GM18858 (cell line): ENCODE data around the gene MAPKAP1.

ENCODE experiments used
- ATAC-seq: cut with Tn5 transposase; IDR thresholded peaks from one replicate; pipeline ENCODE4 v1.9.1; 2021; ENCODE audit not compliant: unreplicated experiment

Gene MAPKAP1

DNA sequence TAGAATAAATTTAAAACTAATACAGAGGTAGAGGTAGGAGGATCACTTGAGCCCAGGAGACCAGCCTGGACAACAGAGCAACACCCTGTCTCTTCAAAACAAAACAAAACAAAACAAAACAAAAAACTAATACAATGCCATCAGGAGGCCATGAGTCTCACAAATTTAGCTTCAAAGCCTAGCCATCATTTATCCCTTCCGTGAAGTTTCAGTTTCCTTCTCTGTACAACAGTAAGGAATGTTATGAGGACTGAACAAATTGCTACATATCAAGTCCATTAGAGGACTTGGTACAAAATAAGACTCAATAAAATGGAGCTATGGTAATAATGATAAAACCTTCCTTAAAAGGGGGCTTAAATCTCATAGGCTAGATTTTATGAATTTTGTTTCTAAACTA, 60.8 kb downstream of the MAPKAP1 start:
- ATAC-seq: no peak

DNA sequence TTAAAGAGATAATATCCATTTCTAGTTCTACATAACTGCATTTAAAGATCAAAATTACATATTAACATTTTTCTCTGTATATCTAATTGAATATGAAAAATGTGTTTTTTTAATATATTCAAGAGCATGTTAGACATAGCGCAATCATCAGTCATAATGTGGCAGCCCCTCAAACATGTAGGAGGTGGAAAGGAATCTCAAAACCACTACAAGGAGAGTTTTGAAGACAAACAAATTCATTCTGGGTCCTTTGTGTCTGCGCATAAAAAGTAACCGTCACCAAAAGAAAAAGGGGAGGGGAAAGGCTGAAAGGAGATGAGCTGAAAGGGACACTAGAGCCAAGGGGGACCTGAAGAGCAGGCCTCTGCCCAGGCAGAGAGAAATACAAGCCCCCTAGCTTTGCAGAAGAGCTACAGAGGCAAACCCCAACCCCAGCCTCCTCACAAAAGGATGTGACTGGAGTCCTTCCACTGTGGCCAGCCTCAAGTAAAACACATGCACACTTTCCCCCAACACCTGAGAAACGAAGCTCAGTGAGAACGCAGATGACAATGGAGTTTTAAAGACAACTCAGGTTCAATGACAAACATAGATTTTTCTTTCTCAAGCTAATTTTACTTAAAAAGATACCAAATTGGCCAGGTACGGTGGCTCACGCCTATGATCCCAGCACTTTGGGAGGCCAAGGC, 62.0 kb downstream of the MAPKAP1 start:
- ATAC-seq: no peak

DNA sequence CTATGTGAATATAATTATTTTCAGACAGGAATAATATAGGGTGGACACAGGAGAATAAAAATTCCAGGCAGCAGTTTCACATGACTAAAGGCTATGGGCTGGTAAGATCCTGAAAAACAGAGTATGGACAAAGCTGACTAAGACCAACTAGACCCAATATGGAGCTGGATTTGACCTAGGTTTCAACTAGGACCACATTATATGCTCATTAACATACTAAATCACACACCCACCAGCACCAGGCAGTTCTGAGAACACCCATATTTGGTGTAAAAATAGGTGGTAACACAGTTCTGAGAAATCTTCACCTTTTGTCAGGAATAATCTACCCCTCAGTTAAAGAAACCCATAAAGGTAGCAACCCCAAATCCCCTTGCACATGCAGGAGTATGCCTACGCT, 64.7 kb downstream of the MAPKAP1 start:
- no peak for ATAC-seq

DNA sequence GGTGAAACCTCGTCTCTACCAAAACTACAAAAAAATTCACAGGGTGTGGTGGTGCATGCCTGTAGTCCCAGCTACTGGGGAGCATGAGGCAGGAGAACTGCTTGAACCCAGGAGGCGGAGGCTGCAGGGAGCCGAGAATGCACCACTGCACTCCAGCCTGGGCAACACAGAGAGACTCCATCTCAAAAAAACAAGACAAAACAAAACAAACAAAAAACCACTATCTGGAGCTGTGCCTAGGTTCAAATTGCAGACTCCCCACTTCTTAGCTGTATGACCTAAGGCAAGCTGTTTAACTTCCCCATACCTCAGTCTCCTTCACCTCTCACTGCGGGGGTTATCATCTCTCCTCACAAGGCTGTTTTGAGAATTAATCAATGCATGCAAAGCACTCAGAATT, 68.0 kb downstream of the MAPKAP1 start:
- ATAC-seq: no peak

DNA sequence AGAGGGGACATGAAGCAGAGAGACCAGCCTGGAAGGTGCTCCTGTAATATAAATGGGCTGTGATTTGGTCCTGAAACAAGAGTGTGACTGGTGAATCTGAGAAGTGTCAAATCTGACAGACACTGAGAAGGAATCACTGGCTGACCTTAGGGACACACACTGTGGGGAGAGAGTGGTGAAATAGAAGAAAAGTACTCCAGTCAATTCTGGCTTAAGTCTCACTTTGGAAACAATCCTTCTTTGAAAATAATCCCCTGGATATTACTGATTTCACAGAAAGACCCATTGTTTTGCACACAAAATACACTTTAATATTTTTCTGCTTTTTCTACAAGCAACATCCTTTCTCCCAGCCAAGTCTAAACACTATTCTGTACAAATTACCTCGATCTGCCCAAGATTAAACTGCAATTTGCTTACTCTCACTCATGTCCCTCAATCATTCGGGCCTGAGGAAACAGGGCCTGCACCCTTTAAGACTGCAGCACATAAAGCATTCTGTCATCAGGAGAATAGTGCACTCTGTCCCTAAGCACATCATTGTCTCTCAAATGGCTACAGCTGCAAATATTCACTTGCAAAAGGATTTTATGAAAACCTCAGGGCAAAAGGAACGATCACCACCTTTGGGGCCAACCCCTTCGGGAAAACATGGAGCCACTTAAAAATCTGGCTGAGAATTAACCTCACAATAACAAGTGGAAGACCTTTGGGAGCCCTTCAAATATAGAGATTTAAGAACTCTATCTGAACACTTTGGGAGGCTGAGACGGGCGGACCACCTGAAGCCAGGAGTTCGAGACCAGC, 68.6 kb downstream of the MAPKAP1 start:
- no peak for ATAC-seq

DNA sequence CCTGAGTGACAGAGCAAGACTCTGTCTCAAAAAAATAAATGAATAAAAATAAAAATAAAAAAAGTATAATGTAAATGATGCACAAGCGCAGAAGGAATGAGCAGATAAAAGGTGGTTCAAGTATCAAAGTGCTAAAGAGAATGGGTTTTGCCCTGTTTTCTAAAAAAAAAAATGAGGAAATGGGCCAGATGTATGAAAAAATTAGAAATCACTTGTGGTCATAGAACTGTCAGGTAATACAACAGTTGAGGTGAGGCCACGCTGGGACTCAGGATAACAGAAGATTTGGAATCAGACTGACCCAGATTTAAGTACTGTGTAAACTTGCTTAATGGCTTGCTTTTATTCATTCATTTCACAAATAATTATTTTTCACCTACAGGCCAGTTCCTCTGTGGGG, 69.8 kb downstream of the MAPKAP1 start:
- ATAC-seq: no peak

DNA sequence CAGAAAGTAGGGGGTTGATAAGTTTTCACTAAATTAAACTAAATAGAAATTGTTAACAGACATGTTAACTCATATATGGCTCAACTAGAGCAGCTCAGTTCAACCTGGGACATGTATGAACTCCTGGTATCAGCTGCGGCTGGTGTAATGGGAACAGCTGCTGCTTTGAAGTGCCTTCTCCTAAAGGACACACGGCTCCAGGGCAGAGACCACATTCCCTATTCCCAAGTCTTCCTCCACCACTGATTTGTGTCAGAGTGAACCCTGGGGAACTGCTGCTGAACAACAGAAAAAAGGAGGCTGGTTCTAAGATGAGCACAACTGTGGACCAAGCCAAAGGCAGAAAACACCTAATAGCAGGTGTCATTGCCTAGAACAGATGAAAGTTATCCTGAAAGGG, 71.1 kb downstream of the MAPKAP1 start:
- ATAC-seq: no peak

DNA sequence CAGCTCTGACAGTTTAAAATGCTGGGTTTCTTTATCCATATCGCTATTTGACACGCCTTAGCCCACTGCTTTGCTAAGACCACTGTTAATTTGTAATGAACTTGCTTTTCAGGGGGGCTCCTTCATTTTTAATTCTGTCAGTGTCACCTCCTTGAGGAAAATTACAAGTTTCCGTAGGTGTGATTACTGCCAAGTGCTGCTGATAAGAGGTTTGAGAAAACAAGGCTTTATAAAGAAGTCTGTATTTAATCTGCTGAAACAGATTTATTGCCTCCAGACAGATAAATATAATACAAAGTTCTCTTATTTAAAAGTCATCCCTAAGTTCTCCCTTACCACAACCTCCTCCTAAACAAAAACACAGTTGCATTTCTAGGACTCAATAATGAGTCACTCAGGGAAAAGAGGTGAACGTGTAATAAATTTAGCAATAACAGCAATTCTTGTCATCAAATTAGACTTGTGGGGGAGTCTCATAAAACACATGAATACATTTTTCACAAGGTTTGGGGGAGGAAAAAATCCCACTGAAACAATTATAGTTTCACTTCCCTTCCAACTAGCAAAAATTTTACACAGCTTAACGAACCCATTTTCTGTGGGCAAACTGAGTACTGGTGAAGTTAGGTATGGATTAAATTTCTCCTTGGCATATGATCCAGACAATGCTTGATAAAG, 72.8 kb downstream of the MAPKAP1 start:
- ATAC-seq: no peak

DNA sequence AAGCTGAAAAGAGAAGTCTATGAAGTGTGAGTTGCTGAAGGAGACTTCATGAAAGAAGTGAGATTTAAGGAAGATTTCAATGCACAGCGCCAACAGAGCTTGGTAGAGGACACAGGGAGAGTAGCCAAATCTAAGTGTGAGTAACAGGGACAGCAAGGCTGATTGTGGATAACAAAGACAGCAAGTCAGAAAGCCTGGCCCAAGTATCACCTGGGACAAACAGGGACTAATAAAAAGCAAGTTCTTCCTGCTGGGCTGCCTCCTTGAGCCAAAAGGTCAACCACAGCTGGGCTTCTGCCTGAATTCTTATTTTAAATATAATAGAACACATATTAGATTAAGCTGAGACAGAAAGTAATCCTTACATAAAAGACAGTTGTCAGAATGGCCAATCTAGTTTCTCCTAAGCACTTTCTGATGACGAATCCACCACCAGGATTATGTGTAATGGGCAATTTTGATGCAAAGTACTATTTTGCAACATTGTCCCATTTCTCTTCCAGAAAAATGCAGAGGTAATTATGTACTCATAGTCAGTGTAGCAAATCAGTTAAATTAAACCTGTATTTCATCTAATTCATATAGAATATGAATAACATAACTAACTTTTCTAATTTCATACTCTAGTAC, 73.8 kb downstream of the MAPKAP1 start:
- ATAC-seq: no peak

DNA sequence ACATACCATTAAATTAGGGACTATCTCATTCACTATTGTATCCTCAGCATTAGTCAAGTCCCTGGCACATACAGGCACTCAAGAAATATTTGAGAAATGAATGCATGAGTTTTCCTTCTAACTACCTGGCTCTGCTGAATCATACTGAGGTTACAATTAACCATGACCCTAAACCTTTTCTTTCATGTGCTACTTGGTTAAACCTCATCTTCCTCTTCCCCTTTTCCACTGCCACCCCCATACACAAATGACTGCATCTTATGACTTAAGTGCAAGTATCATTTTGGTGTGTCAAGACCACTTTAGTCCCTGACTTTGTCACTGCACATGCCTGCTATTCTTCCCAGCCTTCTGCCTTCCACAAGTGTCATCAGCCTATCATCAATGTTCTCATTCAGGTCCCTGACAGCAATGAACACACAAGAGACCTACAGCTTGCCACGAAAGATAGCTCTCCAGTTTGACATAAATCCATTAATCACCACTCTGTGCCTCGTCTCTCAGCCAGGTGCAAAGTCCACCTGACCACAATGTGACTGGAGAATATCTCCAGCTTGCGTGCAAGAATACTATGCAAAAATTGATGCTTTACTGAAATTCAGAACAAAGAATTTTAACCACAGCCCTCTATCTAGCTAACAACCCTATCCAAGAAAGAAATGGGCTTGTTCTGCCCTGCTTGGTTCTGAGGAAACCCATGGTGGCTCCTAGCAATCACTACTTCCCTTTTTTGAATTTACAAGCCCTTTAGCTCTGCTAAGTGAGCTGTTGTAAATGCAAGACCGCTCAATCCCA, 74.5 kb downstream of the MAPKAP1 start:
- peak; percentile 45 for ATAC-seq

DNA sequence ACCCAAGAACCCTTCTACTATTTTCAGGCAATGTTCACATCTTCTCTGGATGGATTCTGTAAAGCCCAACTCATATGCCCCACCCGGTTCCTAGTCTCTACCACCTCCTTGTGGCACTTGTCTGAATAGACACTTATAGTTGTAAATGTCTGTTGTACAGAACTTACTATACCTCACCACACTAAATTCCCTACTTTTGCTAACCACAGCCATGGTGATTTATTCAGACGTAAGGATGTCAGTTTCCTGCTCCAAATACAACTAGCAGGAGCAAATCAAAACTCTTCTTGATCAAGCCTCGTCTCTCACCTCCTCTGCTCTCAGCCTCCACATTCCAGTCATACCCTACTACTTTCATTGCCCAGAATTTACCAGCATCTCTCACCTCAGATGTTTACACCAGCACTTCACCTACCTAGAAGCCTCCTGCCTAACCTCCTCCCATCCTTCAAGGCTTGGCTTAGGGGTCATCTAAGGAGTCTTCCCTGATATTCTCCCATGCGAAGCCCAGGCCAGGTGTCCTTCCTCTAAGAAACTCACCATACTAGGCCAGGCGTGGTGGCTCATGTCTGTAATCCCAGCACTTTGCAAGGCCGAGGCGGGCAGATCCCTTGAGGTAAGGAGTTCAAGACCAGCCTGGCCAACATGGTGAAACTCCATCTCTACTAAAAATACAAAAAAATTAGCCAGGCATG, 75.5 kb downstream of the MAPKAP1 start:
- no peak for ATAC-seq

DNA sequence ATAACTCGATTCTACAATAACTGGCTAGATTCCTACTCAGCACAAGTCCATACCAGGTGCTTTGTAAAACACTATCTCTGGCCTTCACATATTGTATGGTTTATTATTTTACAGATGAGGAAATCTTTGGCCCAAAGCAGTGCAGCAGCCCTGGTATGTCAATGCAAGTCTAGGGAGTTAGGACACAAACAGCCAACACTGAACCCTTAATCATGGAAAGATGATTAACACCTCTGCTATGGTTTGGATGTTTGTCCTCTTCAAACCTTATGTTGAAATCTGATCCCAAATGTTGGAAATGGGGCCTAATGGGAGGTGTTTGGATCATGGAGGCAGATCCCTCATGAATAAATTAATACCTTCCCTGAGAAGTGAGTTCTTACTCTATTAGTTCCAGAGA, 76.6 kb downstream of the MAPKAP1 start:
- ATAC-seq: no peak

DNA sequence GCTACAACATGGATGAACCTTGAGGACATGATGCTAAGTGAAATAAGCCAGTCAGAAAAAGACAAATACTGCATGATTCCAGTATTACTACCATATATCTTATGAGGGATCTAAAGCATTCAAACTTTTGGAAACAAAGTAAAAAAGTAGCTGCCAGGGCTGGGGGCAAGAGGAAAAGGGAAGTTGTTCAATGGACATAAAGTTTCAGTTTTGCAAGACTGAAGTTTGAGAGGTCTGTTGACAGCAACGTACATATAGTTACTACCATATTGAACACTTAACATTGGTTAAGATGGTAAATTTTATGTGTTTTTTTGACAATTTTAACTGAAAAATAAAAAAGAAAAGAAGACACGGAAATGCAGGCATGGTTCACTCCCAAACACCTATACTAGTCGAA, 77.6 kb downstream of the MAPKAP1 start:
- no peak for ATAC-seq

DNA sequence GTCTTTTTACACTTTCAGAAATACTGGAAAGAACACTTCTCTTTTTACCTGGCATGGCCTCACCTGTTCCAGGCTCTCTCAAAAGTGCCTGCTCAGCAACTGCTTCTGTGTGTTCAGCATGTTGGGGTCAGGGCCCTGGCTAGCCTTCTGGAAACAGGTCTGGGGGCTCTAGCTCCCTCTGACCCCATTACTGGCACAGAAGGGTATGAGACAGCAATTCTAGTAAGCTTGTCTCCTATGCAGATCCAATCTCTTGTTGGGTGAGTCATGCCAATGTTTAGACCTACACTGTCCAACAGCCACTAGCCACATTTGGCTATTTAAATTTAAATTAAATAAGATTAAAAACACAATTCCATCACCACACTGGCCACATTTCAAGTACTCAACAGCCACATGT, 80.8 kb downstream of the MAPKAP1 start:
- ATAC-seq: no peak

DNA sequence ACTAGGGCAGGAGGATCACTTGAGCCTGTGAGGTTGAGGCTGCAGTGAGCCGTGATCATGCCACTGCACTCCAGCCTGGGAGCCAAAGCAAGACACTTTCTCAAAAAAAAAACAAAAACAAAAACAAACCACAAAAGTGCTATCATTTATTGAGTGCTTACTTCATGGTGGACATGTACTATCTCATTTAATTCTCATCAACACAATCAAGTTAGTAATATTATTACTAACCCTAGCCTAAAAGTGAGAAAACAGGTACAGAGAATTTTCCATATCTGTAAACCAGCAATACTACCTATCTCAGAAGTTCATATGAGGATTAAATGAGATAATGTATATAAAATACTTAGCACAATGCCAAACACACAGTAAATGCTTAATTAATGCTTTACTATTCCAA, 85.8 kb downstream of the MAPKAP1 start:
- no peak for ATAC-seq

DNA sequence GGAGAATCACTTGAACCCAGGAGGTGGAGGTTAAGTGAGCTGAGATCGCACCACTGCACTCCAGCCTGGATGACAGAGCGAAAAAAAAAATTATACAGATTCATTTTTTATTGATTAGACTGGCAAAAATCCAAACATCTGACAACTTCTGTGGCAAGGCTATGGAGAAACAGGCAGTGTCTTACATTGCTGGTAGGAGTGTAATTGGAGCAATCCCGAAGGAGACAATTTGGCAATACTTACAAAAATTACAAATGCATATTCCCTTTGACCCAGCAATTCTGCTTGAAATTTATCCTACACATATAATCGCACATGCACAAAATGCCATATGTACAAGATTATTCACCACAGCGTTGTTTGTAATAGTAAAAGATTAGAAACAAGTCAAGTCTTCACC, 86.8 kb downstream of the MAPKAP1 start:
- no peak for ATAC-seq

DNA sequence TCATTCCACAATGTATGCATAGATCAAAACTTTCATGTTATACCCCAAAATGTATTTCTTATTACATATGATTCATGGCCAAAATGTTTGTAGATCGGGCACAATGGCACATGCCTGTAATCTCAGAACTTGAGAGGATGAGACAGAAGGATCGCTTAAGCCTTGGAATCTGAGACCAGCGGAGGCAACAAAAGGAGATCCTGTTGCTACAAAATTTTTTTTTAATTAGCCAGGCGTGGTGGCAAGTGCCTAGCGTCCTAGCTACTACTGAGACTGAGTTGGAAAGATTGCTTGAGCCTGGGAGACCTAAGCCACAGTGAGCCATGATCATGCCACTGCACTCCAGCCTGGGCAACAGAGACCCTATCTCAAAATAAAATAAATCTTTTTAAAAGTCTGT, 89.9 kb downstream of the MAPKAP1 start:
- no peak for ATAC-seq

DNA sequence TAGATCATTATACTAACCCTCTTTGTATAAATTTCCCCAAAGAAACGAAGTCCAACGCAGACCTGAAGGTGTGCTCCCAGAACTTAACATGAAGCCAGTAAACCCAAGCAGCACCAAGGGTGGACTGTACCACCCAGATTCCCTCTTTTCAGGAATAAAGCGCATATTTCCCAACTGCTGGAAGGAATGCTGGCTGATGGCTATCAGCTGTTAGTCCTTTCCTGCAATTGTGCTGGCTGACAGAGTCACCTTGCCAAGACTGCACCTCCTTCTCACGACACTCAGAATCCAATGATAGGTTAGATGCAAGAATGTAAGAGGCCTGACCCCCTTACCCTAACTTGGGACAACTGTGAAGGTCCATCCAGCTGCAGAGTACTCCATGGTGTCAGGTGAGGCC, 93.9 kb downstream of the MAPKAP1 start:
- no peak for ATAC-seq

DNA sequence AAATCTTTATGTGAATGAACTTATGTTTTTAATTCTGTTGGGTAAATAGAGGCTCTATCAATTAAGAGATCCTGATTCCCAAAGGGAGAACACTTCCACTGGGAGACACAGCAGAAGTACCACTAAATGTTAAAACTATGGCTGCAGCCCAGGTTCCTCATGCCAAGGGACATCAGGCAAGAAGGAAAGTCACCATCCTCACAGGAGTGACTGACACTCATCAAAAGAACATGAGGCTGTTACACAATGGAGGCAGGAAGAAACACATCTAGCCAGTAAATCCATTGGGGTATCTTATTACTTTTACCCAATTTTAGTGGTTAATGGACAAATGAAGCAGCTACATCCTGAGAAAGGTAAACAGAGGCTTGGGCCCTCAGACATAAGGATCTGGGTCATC, 94.4 kb downstream of the MAPKAP1 start:
- no peak for ATAC-seq

DNA sequence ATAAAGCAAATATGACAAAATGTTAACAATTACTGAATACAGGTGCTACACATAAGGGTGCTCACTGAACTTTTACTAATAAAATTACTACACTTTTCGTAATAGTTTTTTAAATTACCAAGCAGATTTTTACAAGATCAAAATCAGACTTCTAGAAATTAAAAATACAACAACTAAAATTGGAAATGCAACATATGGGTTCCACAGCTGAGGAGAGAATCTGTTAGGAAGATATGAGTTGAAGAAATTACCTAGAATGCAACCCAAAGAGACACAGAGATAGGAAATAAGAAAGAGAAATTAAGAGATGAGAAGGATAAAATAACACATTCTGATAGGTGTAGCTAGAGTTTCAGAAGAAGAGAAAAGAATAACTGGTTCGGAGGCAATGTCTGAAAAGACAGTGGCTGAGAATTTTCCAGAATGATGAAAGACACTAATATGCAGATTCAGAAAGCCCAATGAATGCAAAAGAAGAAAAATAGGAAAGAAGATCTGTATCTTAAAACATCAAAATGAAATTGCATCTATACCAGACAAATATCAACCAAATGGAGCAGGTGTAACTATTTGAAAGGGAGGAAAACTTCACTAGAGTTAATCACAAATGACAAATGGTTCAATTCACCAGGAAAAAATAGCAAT, 95.8 kb downstream of the MAPKAP1 start:
- ATAC-seq: no peak
